GM12864 (cell line): ENCODE measurements around the gene RPS15.

Experiments
- DNase-seq: peaks from one replicate; pipeline ENCODE4 v3.0.0-alpha.2; 2011; ENCODE audit warnings: low read depth
- H3K4me3 ChIP-seq: 2 replicates; pipeline ENCODE4 v1.5.1; 2011; ENCODE audit warnings: mild to moderate bottlenecking, low read depth, low read length, control low read depth
- TF ChIP-seq, protein P1 (sequence below): IDR thresholded peaks from 2 replicates; pipeline ENCODE4 v1.5.1; 2011; ENCODE audit warnings: low read depth, mild to moderate bottlenecking, moderate library complexity, low read length, control low read depth, inconsistent platforms; ENCODE audit errors: missing control alignments

Gene RPS15

GRCh38 chr19:1445932-1446712 lies 7.9 kb downstream of the RPS15 start:
- TF ChIP-seq, protein P1, sequence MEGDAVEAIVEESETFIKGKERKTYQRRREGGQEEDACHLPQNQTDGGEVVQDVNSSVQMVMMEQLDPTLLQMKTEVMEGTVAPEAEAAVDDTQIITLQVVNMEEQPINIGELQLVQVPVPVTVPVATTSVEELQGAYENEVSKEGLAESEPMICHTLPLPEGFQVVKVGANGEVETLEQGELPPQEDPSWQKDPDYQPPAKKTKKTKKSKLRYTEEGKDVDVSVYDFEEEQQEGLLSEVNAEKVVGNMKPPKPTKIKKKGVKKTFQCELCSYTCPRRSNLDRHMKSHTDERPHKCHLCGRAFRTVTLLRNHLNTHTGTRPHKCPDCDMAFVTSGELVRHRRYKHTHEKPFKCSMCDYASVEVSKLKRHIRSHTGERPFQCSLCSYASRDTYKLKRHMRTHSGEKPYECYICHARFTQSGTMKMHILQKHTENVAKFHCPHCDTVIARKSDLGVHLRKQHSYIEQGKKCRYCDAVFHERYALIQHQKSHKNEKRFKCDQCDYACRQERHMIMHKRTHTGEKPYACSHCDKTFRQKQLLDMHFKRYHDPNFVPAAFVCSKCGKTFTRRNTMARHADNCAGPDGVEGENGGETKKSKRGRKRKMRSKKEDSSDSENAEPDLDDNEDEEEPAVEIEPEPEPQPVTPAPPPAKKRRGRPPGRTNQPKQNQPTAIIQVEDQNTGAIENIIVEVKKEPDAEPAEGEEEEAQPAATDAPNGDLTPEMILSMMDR: no peak
- H3K4me3 ChIP-seq: no peak overlapping the region
- no peak for DNase-seq

- TF ChIP-seq, protein P1: no peak
- no peak overlapping the region for H3K4me3 ChIP-seq
- no peak for DNase-seq
Measured at GRCh38 chr19:1446713-1447481, 8.7 kb downstream of the RPS15 start.

DNA sequence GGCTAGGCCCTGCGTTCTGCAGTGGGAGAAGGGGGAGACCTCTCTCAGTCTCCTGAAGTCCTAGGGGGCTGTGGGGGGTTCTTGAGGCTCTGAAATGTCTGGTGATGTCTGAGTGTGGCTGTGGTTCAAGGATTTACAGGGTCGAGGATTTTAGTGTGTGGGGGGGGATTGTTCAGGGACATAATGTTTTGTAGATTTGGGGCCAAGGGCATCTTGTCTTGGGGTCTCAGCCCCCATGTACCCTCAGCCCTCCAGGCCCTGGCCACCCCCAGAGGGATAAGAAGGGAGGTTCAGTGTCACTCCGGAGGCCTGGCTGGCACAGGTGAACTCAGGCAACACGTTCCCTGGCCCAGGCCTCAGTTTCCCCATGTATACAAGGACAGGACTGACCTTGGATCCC lies 9.3 kb downstream of the RPS15 start:
- DNase-seq: no peak
- TF ChIP-seq, protein P1: no peak
- H3K4me3 ChIP-seq: no peak overlapping the region

DNA sequence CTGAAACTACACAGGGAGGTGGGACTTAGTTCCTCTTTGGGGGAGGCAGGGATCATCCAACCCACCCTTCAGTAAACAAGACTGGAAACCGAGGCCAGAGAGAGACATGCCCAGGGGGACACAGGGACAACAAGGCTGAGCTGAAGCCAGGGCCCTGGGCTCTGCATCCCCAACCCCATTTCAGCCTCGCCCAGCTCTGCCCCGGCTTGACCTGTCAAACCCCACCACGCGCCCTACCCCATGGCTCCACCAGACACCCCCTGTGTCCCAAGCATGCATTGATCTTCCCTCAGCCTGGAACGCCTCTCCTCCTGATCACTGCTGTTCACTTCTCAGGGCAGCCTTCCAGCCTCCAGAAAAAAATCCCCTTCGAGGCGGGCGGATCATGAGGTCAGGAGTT lies 9.7 kb downstream of the RPS15 start:
- H3K4me3 ChIP-seq: no peak overlapping the region
- no peak for DNase-seq
- TF ChIP-seq, protein P1: no peak

- TF ChIP-seq, protein P1: no peak
- H3K4me3 ChIP-seq: no peak within 1 kb of the TSS
- DNase-seq: no peak
Measured at GRCh38 chr19:1449467-1450442, 11.6 kb downstream of the RPS15 start, which contains the start of gene APC2. TSS of gene APC2 (plus strand) at chr19:1450121. CDS start at chr19:1453002, 2,881 bp downstream.
